HCEC 1CT (cell line): Measurements from ENCODE around the gene MRPL34.
"Not testable (repeated sequence)": the region's sequence is repeated elsewhere in the genome, so short reads cannot be mapped to it uniquely, and the experiment has no call there.

Experiments
- DNase-seq: peaks from one replicate; pipeline ENCODE4 v3.0.0-alpha.2; 2017

The MRPL34 gene

DNA sequence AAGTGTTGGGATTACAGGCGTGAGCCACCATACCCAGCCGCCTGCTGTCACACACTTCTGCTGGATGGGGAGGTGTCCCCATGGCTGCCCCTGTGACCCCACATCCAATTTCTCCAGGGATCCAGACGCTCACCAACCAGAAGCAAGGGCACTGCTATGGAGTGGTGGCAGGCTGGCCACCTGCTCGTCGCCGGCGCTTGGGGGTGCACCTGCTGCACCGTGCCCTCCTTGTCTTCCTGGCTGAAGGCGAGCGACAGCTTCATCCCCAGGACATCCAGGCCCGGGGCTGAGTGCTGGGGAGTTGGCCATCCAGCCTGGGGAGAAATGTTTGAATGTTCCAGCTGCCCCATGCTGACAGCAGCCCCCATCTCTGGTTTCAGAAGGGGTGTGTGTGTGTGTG lies 19.4 kb upstream of the MRPL34 start:
- no peak for DNase-seq

GRCh38 chr19:17286752-17287151 lies 18.9 kb upstream of the MRPL34 start:
- DNase-seq = no peak

GRCh38 chr19:17289489-17289888 lies 16.2 kb upstream of the MRPL34 start:
- DNase-seq = peak; percentile 41

- DNase-seq = peak; percentile 85
These were observed 13.2 kb upstream of the MRPL34 start for GRCh38 chr19:17292301-17293074.

GRCh38 chr19:17293605-17294004 lies 12.1 kb upstream of the MRPL34 start:
- DNase-seq = no peak

DNA sequence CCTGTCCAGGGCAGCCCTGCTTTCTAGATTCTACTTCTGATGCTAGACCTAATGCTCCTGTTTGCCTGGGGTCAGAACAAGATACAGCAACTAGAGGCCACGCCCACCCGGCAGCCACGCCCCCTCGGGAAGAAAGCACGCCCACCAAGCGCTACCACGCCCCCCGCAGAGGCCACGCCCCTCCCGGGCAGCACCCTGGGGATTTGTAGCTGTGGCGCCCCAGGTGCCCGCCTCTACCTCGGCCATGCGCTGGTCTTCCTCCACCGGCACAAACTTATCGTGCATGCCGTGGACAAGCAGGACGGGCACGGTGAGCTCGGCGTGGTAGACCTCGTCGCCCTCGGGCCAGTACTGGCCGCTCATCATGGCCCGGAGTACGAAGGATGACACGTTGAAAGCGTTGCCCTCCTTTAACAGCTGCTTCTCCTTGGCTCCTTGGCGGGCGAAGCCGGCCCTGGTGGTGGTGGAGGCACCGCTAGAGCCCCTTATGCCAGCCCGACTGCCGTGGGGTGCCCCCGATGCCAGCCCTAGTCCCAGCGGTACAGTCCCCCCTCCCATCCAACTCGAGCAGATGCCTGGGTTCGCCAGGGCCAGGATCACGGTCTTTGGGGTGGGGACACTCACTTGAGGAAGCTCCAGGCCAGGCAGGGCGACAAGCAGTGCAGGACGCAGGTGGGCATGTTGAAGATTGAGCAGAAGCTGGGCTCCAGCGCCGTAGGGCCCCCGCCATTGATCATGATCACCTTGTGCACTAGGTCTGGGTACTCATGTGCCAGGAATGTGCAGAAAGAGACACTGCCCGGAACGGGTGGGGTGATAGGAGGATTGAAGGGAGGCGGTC lies 11.4 kb upstream of the MRPL34 start:
- no peak for DNase-seq

DNA sequence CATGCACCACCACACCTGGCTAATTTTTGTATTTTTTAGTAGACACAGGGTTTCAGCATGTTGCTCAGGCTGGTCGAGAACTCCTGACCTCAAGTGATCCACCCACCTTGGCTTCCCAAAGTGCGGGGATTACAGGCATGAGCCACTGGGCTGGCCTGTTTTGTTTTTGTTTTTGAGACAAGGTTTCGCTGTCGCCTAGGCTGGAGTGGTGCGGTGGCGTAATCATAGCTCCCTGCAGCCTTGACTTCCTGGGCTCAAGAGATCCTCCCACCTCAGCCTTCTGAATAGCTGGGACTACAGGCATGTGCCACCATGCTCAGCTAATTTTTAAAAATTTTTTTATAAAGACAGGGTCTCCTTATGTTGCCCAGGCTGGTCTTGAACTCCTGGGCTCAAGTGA lies 10.1 kb upstream of the MRPL34 start:
- DNase-seq = not testable (repeated sequence)

- peak; percentile 62 for DNase-seq
These were observed 9.4 kb upstream of the MRPL34 start for GRCh38 chr19:17296273-17296672.

- no peak for DNase-seq
These were observed 8.7 kb upstream of the MRPL34 start for GRCh38 chr19:17296976-17297375.

DNA sequence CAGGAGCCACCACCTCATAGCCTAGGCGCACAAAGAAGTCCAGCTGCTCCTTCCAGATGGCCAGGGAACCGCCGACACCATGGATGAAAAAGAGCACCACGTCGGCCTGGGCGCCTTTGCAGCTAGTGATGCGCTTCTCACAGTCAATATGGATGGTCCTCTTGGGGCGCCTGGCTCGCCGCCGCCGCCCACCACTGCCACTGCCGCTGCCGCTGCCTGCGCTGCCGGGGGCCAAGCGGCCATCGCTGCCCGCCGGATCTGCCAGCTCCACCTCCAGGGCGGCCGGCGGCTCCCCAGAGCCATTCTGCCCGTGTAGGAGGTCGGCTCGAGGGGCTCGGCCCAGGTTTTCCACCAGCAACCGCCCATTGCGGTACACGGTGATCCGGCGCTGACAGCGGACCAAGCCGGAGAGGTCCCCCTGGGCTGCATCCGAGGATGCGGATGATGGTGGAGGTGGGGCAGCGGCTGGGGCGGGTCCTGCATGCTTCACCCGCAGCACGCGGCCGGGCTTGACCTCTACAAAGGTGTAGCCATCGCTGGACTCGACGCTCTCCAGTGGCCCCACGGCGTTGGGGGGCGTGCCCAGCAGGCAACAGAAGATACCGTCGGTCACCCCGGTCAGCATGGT lies 4.6 kb upstream of the MRPL34 start:
- DNase-seq = no peak

DNA sequence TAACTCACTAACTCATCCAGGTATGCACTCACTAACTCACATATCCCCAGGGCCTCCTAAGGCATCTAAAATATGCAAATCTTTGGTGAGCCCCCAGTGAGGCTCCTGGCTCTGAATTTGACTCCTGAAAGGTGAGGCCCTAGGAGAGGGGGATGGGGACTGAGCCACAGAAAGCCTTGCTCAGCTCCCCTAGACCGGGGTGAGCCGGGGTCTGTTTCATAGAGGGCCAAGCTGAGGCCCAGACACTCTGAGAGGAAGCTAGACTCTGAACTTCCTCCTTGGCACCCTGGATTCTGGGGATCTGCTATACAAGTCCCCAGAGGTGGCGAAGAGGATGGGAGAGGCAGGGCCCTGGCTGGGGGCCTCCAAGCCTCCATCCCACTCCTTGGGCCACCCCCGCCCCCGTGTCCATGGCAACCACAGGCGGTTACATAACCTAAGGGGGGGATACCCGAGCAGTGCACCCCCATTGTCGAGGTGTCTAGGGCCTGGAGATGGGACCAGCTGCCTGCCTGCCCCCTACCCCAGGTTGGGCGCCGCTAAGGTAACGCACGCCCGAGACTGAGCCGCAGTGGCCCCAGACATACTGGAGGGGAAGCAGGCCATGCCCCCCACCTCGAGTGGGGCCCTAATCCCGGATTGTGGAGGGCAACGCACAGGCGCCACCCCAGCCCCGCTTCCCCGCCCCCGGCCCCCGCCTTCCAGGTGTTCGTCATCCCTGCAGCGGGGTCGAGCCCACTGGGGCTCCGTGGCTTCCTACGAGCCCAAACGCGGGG lies 3.1 kb upstream of the MRPL34 start:
- no peak for DNase-seq

GRCh38 chr19:17303167-17303939 lies 2.3 kb upstream of the MRPL34 start, which contains the start of gene ABHD8:
Gene ABHD8, minus strand, starts transcription at chr19:17303425. Its CDS starts 1,809 bp downstream, at chr19:17301616.
- DNase-seq = peak; percentile 94

- DNase-seq = no peak
These were observed 1.8 kb upstream of the MRPL34 start for GRCh38 chr19:17303940-17304267.

DNA sequence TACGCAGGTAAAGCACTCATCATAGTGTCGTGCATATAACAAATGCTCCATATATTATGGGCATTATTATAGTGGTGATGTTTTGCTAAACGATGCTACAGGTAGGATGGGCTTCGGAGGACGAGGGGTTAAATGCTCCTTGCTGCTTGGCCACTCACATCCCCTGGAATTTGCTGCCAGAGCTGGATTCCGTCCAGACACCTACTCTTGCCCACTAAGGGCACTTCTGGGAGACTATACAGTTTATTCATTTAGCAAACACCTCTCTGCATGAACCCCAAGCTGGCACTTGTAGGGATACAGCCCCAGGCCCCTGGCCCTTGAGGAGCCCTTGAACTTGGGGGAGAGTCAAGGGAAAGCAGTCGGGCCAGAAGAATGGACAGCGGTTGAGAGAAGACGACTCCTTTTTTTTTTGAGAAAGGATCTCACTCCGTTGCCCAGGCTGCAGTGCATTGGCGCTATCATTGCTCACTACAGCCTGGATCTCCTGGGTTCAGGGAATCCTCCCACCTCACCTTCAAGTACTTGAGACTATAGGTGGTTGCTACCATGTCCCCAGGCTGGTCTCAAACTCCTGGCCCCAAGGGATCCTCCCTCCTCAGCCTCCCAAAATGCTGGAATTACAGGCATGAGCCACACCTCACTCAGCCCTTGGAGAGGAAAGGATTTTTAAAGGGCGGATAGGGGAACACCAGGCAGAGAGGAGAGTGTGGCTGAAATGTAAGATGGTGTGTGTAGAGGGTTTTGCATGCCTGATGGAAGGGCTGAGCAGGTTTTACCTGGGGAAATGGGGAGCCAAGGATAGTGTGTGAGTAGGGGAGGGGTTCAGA lies 1.1 kb upstream of the MRPL34 start:
- no peak for DNase-seq

GRCh38 chr19:17305216-17305516 lies 506 bp upstream of the MRPL34 start:
- DNase-seq = no peak

- DNase-seq = no peak
These were observed 628 bp downstream of the MRPL34 start for GRCh38 chr19:17306285-17306714.

DNA sequence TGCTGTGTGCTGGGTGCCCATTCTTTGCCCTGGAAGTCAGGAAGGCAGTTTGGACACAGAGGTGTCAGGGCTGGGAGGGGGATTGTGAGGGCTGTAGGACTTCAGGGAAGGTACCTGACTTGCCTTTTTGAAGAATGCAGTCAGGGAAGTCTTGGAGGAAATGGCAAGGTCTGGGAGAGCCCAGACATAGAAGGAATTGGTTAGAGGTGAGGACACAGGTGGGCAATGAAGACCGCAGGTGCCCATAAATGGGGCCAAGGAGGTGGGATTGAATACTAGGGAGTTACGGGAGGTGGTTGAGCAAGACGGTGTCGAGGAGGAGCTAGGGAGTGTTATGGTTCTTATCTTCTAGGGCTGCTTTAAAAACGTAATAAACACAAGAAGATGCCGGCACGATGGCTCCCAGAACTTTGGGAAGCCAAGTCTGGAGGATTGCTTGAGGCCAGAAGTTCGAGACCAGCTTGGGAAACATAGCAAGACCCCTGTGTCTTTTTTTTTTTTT lies 2.3 kb downstream of the MRPL34 start:
- DNase-seq = no peak

GRCh38 chr19:17309198-17309964 lies 3.7 kb downstream of the MRPL34 start, which contains the start of gene DDA1:
Gene DDA1, plus strand, starts transcription at chr19:17309563. Its CDS starts 92 bp downstream, at chr19:17309655.
- peak; percentile 100 for DNase-seq

DNA sequence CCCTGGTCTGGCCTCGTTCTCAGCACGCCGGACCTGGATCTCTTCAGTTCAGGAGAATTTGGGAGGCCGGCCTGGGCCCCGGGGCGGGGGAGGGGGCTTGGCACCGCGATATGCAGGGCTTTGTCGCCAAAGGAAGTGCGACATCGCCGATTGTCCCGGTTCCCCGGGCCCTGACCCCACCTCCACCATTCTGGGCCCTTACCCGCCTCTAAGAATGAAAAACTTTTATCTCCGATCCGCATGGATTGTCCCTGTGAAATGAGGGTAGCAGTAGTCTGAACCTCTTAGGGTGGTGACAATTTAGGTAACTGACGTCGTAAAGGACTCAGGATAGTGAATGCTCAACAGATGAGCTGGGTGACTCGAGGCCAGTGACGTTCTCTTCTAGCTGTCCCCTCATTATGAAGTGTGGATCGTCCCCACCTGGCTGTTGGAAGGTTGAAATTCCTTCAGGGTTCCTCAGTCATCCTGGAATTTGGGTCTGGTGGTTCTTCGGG lies 4.3 kb downstream of the MRPL34 start:
- no peak for DNase-seq
